Measurements from ENCODE around the gene CLEC4G.

The CLEC4G gene

DNA sequence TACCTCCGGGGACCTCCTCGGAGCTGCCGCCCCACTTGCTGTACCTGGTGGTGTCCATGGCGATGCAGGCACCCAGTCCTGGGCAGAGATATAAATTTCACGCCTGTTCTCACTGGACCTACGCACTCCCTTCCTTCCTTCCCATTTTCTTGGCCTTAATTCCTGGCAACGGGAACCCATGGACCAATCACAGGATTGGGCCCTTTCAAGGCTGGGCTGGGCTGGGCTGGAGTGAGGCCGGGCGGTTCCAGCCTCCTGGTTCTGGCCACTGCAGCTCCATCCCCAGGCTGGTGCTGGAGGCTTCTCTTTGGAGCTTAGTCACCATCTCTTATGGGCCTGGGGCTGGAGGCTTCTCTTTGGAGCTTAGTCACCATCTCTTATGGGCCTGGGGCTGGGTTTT is at the start of gene CLEC4G:
TSS of gene CLEC4G (minus strand) at position 66 of the 400 bp plus-strand sequence. CDS start at position 58, 8 bp downstream.
- DNase-seq (ENCODE audit: low read depth in 2 of 2), result no peak
- TF ChIP-seq, protein P1, sequence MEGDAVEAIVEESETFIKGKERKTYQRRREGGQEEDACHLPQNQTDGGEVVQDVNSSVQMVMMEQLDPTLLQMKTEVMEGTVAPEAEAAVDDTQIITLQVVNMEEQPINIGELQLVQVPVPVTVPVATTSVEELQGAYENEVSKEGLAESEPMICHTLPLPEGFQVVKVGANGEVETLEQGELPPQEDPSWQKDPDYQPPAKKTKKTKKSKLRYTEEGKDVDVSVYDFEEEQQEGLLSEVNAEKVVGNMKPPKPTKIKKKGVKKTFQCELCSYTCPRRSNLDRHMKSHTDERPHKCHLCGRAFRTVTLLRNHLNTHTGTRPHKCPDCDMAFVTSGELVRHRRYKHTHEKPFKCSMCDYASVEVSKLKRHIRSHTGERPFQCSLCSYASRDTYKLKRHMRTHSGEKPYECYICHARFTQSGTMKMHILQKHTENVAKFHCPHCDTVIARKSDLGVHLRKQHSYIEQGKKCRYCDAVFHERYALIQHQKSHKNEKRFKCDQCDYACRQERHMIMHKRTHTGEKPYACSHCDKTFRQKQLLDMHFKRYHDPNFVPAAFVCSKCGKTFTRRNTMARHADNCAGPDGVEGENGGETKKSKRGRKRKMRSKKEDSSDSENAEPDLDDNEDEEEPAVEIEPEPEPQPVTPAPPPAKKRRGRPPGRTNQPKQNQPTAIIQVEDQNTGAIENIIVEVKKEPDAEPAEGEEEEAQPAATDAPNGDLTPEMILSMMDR (IDR thresholded peaks at IDR 0.05; ENCODE audit: low read depth, low read length), result no peak
- no peak within 1 kb of the TSS for H3K4me3 ChIP-seq (replicated peaks in 1 of 2; ENCODE audit: low read depth in 2 of 2, low read length in 2 of 2)

GRCh38 chr19:7781157-7781556 is 49.2 kb upstream of the CLEC4G start:
- DNase-seq (ENCODE audit: low read depth in 2 of 2), result no peak
- TF ChIP-seq, protein P1 (IDR thresholded peaks at IDR 0.05; ENCODE audit: low read depth, low read length), result no peak
- H3K4me3 ChIP-seq (replicated peaks in 1 of 2; ENCODE audit: low read depth in 2 of 2, low read length in 2 of 2), result no peak overlapping the region

DNA sequence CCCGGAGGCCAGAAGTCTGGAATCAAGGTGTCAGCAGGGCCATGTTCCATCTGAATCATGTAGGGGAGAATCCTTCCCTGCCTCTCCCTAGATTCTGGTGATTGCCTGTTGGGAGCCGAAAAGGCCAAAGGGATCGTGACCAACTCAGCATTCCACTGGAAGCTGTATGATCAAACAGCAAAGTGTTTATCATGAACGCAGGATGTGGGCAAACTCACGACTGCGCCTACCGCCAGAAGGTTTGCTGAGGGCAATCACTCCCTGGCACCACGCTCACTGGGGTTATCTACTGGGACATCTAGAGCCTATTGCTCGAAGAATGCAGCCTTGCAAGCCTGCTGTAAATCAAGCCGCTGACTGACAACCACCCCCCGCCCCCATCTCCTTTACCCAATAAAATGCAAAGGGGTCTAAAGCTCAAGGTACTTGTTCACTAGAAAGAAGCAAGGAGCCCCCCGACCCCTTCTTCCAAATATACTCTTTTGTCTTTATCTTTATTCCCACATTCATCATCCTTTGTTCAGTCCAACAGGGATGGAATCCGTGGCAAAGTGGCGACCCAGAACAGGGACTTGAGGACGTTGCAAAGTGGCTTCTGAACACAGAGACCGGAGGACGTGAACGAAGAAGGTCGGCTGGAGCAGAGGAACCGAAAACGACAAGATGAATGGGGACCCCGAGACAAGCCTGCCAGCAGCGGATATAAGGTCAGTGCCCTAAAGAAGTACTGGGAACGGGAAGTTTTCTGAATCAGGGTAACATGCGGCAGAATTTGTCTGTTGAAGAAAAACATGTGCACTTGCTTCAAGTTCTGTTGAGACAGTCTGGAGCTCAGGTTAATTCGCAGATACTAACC is 47.9 kb upstream of the CLEC4G start:
- TF ChIP-seq, protein P1 (IDR thresholded peaks at IDR 0.05; ENCODE audit: low read depth, low read length), result no peak
- no peak overlapping the region for H3K4me3 ChIP-seq (replicated peaks in 1 of 2; ENCODE audit: low read depth in 2 of 2, low read length in 2 of 2)
- DNase-seq (ENCODE audit: low read depth in 2 of 2), result no peak

- no peak overlapping the region for H3K4me3 ChIP-seq (replicated peaks in 1 of 2; ENCODE audit: low read depth in 2 of 2, low read length in 2 of 2)
- TF ChIP-seq, protein P1 (IDR thresholded peaks at IDR 0.05; ENCODE audit: low read depth, low read length), result no peak
- DNase-seq (ENCODE audit: low read depth in 2 of 2), result no peak
Observed at GRCh38 chr19:7778081-7778480, 46.2 kb upstream of the CLEC4G start.

GRCh38 chr19:7775761-7776160 is 43.9 kb upstream of the CLEC4G start:
- DNase-seq (ENCODE audit: low read depth in 2 of 2), result no peak
- no peak overlapping the region for H3K4me3 ChIP-seq (replicated peaks in 1 of 2; ENCODE audit: low read depth in 2 of 2, low read length in 2 of 2)
- TF ChIP-seq, protein P1 (IDR thresholded peaks at IDR 0.05; ENCODE audit: low read depth, low read length), result no peak

- H3K4me3 ChIP-seq (replicated peaks in 1 of 2; ENCODE audit: low read depth in 2 of 2, low read length in 2 of 2), result no peak overlapping the region
- TF ChIP-seq, protein P1 (IDR thresholded peaks at IDR 0.05; ENCODE audit: low read depth, low read length), result no peak
- no peak for DNase-seq (ENCODE audit: low read depth in 2 of 2)
Observed at GRCh38 chr19:7773841-7774240, 41.9 kb upstream of the CLEC4G start.

Measured in cardiac fibroblast (primary cell).